ENCODE results near the gene TBL1X.

Gene TBL1X

GRCh38 chrX:9647431-9647830 is 182.6 kb downstream of the TBL1X start:
- no peak for TF ChIP-seq CTCF (IDR thresholded peaks at IDR 0.05)

GRCh38 chrX:9650091-9650490 is 185.2 kb downstream of the TBL1X start:
- TF ChIP-seq CTCF (IDR thresholded peaks at IDR 0.05): no peak

GRCh38 chrX:9651737-9652136 is 186.9 kb downstream of the TBL1X start:
- no peak for TF ChIP-seq CTCF (IDR thresholded peaks at IDR 0.05)

GRCh38 chrX:9654929-9655328 is 190.1 kb downstream of the TBL1X start:
- TF ChIP-seq CTCF (IDR thresholded peaks at IDR 0.05): no peak

GRCh38 chrX:9656277-9656676 is 191.4 kb downstream of the TBL1X start:
- TF ChIP-seq CTCF (IDR thresholded peaks at IDR 0.05): no peak

GRCh38 chrX:9656871-9657270 is 192.0 kb downstream of the TBL1X start:
- no peak for TF ChIP-seq CTCF (IDR thresholded peaks at IDR 0.05)

DNA sequence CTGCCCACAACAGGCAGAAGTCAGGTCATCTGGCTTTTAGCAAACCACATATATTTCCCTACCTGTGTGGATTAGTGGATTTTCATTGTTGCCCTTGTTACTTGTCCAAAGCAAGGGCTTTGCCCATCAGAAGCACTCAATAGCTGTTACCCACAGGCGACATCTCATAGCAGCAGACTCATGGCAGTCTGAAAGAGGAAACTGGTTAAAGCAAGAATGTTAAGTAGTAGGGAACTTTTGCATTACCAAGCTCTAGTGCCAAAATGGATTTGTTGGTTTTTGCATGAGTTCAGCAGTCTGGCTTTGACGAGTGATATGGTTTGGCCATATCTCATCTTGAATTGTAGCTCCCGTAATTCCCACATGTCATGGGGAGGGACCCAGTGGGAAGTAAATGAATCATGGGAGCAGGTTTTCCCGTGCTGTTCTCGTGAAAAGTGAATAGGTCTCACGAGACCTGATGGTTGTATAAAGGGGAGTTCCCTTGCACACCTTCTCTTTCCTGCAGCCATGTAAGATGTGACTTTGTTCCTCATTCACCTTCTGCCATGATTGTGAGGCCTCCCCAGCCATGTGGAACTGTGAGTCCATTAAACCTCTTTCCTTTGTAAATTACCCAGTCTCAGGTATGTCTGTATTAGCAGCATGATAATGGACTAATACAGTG is 192.9 kb downstream of the TBL1X start:
- TF ChIP-seq CTCF (IDR thresholded peaks at IDR 0.05): no peak

GRCh38 chrX:9658409-9658808 is 193.6 kb downstream of the TBL1X start:
- no peak for TF ChIP-seq CTCF (IDR thresholded peaks at IDR 0.05)

Measured in LNCAP (cell line).